NB4 (cell line): ENCODE data around the gene DEFB132.

ENCODE experiments used
- POLR2A ChIP-seq: IDR thresholded peaks from 2 replicates; pipeline ENCODE4 v1.6.1; 2011; ENCODE audit warnings: mild to moderate bottlenecking; ENCODE audit not compliant: insufficient read length; ENCODE audit errors: extremely low read depth
- TF ChIP-seq, protein P1 (sequence below): IDR thresholded peaks from one replicate; pipeline ENCODE4 v1.5.1; 2012; ENCODE audit warnings: low read depth, low read length

DNA sequence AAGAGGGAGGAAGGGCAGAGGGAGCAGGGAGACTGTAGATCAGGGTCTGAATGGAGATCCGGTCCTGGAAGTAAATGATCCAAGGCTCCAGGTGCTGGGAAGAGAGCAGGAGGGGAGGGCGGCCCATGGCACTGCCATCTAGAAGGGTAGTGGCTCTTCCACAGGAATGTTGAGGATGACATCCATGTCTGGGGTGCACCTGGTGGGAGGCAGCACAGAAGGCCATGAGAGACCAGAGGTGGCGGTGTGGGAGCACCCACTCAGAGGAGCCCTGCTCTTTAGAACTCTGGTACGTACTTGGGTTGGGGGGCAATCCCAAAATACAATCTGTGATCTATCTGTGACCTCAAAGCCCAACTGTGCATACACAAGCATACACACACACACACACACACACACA, 13.5 kb downstream of the DEFB132 start:
- TF ChIP-seq, protein P1, sequence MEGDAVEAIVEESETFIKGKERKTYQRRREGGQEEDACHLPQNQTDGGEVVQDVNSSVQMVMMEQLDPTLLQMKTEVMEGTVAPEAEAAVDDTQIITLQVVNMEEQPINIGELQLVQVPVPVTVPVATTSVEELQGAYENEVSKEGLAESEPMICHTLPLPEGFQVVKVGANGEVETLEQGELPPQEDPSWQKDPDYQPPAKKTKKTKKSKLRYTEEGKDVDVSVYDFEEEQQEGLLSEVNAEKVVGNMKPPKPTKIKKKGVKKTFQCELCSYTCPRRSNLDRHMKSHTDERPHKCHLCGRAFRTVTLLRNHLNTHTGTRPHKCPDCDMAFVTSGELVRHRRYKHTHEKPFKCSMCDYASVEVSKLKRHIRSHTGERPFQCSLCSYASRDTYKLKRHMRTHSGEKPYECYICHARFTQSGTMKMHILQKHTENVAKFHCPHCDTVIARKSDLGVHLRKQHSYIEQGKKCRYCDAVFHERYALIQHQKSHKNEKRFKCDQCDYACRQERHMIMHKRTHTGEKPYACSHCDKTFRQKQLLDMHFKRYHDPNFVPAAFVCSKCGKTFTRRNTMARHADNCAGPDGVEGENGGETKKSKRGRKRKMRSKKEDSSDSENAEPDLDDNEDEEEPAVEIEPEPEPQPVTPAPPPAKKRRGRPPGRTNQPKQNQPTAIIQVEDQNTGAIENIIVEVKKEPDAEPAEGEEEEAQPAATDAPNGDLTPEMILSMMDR = no peak
- no peak for TF ChIP-seq POLR2A
